Skin of body (tissue), 2 donors: Measurements from ENCODE around the gene NUTM2D. TPM values are rescaled to one million over a fixed set of nuclear protein-coding genes. Genes with fewer than 3 reads are reported as not detected.
"Not testable (repeated sequence)": the region's sequence is repeated elsewhere in the genome, so short reads cannot be mapped to it uniquely, and the experiment has no call there.

ENCODE experiments used
- DNase-seq: peaks from one replicate; lab custom pipeline; 2025; lab: John Stamatoyannopoulos, UW
- total RNA-seq: library from RNA; depleted of rRNA; stranded (reverse); fragments of >200 nt; gene quantifications from one replicate; pipeline ENCODE4 v1.2.3, GENCODE V29; 2014

Gene NUTM2D, protein sequence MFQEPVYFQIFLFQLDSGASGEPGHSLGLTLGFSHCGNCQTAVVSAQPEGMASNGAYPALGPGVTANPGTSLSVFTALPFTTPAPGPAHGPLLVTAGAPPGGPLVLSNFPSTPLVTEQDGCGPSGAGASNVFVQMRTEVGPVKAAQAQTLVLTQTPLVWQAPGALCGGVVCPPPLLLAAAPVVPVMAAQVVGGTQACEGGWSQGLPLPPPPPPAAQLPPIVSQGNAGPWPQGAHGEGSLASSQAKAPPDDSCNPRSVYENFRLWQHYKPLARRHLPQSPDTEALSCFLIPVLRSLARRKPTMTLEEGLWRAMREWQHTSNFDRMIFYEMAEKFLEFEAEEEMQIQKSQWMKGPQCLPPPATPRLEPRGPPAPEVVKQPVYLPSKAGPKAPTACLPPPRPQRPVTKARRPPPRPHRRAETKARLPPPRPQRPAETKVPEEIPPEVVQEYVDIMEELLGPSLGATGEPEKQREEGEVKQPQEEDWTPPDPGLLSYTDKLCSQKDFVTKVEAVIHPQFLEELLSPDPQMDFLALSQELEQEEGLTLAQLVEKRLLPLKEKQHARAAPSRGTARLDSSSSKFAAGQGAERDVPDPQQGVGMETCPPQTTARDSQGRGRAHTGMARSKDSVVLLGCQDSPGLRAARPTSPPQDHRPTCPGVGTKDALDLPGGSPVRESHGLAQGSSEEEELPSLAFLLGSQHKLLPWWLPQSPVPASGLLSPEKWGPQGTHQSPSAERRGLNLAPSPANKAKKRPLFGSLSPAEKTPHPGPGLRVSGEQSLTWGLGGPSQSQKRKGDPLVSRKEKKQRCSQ
- total RNA-seq, result 2.8 TPM

DNA sequence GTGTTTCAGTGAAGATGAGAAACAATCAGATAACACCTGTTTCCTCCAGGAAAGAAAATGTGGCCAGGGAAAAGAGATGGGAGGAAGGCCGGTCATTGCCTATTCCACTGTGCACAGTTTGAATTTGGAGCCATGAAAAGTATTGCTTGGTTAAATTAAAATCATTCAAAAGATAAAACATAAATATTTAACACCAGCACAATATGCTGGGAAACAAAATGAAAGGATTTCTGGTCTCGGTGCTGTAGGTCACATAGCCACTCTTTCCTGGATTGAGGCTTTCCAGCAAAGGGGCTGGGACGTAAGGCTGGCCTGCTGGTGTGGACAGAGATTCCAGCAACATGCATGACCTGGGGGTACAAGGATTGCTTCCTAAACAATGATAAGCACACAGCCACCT, at the start of gene NUTM2D:
NUTM2D (plus strand) TSS at position 301 of the 400 bp plus-strand sequence. CDS start 522 bp downstream, outside the sequence.
- not testable (repeated sequence) for DNase-seq

DNA sequence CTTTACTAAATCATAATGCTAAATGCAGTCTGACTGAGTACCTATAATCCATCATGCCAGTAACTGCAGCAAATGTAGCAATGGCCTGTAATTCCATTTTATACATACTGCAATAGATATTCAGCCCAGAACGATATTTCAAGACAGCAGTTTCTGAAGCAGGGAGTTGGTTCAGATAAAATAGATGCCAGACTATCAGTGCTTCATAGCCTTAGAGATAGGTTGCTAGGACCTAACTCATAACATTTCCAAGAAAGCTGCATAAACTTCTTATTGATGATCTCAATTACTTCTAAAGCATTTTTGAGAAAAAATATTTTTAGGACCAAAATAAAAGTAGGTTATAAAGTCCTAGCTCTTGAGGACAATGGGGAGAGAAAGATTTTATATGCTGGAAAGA, 48.8 kb upstream of the NUTM2D start:
- not testable (repeated sequence) for DNase-seq

DNA sequence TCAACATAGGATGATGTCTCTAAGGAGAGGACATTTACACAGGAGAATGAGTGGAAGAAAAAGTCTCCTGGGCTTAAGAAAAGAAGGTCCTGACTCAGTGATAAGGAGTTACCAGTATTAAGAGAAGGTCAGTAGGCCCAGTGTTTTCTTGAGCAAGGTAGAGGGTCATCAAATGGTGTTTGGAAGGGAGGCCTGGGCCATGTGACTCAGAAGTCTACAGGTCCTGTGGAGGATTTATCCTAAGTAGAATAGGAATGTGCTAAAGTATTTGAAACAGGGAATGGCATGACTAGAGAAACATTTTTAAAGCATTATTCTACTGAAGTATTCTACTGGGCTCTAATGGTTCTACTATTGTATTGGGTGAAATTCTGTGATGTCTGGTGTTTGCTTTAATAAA, 47.9 kb upstream of the NUTM2D start:
- not testable (repeated sequence) for DNase-seq

DNA sequence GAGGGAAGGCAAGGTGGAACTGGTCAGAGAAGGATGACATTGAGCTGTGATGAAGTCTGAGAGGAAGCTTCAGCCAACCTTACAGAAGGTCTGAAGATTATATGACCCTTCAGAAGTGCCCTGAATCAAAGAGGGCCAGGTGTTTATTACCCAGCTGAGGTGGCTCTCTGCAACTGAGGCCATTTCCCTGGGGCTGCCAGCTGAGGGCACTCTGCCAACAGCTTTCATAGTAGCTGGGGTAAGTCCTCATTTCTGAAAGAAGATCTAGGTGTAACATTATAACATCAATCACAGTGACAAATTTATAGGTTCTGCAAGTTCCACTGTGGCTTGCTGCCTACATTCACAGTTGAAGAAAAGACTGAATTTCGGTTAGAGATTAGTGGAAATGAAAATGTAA, 46.0 kb upstream of the NUTM2D start:
- DNase-seq, result not testable (repeated sequence)

DNA sequence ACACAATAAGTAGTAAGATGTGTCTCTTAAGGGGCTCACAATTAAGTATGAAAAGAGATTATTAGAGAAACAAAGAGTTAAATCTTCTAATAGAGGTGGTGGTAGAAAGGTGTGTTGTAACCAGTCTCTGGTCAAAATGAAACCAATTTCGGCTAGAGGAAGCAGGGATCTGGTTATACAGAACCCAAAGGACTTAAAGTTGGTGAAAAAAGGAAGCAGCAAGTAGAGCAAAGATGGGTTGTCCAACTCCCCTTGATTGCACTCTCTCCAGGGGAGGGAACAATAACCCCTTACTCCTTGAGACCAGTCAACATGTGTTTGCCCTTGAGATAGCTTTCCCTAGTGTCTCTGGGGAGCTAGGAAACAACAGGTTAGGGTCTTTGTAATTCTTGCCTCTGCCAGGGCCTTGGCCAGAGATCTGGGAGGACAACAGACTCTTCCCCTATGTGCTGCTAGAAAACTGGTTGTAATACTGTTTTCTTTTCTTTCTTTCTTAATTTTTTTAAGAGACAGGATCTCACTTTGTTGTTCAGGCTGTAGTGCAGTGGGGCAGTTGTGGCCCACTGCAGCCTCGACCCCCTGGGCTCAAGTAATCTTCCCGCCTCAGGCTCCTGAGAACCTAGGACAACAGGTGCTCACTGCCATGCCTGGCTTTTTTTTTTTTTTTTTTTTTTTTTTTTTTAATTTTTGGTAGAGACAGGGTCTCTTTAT, 43.7 kb upstream of the NUTM2D start:
- DNase-seq, result not testable (repeated sequence)

DNA sequence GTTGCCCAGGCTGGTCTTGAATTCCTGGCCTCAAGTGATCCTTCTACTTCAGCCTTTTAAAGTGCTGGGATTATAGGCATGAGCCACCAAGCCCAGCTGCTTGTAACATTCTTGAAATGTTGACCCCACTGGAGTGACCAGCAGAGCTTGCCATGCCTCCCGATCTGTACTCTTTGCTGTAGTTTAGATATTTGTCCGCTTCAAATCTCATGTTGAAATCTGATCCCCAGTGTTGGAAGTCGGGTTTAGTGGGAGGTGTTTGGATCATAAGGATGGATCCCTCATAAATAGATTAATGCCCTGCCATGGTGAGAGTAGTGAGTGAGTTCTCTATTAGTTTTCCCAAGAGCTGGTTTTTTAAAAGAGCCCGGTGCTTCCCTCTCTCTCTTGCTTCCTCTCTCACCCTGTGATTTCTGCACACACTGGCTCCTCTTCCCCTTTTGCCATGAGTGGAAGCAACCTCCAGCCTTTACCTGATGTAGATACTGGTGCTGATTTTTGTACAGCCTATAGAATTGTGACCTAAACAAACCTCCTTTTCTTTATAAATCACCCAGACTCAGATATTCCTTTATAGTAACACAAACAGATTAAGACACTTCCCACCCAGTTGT, 43.1 kb upstream of the NUTM2D start:
- DNase-seq, result not testable (repeated sequence)

DNA sequence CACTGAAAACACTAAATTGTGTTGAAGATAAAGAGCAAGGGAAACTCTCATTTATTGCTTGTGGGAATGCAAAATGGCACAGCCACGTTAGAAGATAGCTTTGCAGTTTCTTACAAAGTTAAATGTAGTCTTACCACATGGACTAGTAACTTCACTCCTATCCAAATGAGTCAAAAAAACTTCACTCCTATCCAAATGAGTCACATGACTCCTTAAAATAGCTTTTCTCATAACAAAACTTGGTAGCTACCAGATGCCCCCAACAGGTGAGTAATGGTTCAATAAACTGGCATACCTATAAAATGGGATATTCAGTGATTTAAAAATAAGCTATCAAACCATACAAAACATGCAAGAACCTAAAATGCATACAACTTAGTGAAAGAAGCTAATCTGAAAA, 36.0 kb upstream of the NUTM2D start:
- DNase-seq, result not testable (repeated sequence)

DNA sequence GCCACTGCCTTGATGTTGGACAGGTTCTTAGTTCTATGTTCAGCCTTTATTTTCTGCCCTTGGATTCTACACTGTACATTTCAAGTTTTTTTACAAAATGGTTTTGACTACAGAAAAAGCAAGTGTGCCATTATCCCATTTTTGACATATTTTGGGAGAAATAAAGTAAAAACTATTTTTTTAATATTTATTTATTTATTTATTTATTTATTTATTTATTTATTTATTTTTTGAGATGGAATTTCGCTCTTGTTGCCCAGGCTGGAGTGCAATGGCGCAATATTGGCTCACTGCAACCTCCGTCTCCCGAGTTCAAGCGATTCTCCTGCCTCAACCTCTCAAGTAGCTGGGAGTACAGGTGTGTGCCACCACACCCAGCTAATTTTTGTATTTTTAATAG, 33.0 kb upstream of the NUTM2D start:
- DNase-seq, result not testable (repeated sequence)

DNA sequence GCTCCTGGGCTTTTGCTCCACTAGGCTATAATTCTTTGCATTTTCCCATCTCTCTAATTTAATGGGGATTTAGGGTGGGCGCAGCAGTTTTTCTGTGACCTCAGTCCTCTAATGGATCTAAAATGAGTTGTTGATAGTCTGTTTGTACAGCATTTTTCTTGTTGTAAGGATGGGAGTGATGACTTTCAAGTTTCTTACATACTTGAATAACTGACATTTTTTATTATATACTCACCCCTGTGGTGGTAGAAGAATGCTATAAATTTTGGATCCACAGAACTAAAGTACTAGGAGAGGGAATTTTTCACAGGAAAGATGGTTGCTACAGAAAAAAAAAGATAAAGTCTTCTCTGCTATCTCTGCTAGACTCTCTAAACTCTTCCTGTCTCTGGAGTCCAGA, 29.6 kb upstream of the NUTM2D start:
- not testable (repeated sequence) for DNase-seq

DNA sequence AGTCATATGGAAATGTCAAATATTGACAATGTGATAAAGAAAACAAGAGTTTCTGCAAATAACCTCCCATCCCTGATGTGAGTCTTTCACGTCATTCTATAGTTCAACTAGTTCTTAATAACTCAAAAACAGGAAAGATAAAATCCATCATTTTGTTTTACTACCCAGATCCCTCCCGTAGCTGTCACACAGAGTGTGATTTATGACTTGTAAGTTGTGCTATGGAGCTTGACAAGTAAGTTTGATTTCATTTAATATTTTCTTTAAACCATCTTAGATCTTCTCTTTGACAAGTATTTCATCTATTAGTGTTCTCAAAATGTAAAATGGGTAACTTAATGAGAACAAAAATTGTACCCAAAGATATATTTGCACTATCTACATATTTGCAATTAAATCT, 28.4 kb upstream of the NUTM2D start:
- not testable (repeated sequence) for DNase-seq

DNA sequence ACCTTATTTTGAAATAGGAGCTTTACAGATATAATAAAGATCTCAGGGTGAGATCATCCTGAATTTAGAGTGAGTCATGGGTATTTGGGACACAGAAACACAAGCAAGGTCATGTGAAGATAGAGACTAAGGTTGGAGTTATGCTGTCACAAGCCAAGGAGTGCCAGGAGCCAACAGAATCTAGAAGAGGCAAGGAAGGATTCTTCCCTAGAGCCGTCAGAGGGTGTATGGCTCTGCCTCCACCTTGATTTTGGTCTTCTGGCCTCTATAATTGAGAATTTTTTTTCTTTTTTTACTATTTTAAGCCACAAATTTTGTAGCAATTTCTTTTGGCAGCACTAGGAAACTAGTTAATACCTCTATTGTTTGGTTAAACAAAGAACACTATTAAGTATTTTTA, 24.9 kb upstream of the NUTM2D start:
- not testable (repeated sequence) for DNase-seq

DNA sequence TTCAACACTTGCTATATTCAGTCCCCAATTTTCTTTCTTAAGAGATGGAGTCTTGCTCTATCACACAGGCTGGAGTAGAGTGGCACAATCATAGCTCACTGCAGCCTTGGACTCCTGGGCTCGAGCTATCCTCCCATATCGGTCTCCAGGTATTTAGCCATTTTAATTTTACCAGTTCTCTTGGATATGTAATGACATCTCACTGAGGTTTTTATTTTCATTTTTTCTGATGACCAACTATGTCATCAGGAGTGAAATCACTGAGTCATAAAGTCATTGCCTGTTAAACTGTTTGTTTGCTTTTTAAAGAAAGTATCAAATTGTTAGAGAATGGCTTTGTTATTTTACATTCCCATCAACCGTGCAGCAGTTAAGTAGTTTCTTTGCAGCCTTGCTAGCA, 17.1 kb upstream of the NUTM2D start:
- not testable (repeated sequence) for DNase-seq

DNA sequence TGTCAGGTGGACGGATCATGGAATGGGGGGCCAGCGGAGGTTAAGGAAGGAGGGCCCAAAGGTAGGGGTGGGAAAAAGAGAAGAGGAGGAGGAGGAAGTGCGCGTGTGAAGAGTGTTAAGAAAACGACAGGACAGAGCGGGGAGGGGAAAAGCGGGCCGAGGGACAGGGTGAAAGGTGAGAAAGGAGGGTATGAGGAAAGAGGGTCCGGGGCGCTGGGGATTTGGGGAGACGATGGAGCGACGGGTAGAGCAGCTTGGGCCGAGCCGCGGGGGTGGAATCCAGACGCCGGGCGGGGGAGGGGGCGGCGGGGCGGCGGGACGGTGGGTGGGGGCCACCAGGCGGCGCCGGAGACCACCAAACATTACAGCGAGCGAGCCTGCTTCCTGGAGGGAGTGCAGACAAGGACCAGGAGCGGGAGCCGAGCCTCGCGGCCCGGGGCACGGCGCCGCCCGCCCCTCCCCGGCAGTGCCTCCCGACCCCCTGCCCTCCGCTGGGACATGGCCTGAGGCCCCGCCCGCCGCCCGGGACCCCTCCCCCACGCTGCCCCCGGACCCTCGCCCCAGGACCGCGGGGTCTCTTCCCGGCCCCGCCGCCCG, 15.9 kb upstream of the NUTM2D start:
- not testable (repeated sequence) for DNase-seq

DNA sequence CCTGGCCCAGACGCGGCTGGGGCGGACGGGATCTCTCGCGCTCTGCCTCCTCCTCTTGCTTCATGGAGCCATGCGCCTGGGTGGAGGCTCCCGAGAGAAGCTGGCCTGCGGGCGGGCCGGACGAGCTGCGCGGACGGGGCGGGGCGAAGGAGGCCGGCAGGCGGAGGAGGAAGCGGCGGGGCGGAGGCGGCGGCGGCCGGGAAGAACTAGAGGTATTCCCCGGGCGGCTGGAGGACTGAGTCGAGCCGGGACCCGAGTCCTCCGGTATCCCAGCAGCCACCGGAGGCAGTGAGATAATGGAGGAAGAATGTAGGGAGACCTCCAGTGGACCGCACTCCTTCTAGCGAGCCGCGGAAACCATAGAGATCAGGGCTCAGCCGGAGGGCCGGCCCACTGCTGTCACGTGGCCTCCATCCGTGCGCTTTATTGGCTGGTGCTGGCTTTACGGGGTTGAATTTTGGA, 15.3 kb upstream of the NUTM2D start:
- peak; percentile 76 for DNase-seq

DNA sequence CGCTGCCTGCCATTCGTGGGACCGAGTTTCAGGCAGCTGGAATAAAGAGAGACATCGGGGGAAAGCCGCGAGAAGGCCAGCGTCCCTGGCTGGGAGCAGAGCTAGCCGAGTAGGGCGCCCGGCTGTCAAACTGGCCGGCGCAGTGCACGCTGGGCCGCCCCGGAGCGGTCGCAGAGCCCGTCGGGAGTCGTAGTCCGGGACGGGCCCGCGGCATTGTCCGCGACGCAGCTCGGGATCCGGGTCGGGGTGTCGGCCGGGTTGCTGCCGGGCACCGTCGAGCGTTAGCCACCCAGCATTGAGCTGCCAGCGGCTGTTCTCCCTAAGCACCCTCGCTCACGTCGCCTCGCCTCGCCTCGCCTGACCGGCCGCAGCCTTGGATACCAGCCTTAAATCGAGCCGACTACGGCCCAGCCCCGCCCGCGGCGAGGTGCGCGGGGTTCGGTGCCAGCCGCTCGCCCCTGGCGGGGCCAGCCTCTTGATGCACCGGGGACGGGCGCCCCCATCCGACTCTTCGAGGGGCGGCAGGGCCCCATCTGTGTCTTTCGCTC, 14.8 kb upstream of the NUTM2D start:
- peak; percentile 44 for DNase-seq

DNA sequence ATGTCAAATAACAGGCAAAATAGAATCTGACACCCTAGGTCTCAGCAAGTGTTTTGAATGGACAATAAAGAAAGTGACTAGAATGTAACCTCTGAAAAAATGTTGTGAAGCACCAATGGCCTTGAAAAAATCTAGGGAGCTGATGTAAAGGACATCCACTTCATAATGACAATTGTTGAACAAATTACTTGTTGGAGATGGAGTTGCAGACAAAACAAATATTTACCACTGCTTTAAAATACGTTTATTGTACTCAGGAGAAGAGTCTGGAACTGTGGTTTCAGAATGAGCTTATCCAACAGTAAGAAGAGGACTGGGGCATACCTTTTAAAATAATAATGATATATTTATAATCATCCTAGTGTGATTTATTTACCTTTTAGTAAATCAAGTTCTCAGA, 11.8 kb upstream of the NUTM2D start:
- not testable (repeated sequence) for DNase-seq

DNA sequence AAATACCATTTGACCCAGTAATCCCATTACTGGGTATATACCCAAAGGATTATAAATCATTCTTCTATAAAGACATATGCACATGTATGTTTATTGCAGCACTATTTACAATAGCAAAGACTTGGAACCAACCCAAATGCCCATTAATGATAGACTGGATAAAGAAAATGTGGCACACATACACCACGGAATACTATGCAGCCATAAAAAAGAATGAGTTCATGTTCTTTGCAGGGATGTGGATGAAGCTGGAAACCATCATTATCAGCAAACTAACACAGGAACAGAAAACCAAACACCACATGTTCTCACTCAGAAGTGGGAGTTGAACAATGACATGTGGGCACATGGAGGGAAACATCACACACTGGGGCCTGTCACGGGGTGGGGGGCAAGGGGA, 7.4 kb upstream of the NUTM2D start:
- DNase-seq, result not testable (repeated sequence)

DNA sequence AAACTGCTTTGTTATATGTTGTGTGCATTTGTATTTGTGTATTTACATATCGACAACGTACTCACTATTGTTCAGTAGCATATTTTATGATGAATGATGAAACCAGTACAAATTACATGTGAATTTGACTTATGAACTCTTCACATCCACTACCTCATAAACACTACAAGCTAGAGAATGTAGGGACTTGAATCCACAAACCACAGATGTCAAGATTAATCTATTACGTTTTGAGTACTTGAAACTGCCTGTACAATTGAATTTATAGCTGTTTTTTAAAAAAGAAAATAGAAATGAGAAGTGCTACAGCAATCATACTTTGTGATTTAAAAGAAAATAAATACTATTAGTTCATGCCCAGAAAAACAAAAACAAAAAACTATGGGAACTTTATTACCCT, 4.7 kb upstream of the NUTM2D start:
- not testable (repeated sequence) for DNase-seq

DNA sequence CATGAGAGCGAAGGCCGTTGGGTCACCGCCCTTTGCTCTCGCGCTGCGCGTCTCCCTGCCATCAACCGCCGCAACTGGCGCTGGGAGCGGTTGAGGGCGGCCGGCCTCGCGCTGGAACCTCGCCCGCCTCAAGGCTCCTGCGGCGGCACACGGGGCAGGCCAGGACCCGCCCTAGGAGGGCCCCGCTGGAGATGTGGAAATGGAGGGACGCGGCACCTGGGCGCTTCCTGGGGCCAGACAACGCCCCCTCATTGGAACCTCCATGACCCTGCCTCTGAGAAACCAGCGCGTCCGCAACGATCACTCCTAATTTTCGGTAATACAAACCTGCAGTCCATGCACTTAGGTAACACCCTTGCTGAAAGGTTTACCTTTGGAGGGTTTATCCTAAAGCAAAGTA, 2.4 kb upstream of the NUTM2D start:
- not testable (repeated sequence) for DNase-seq

DNA sequence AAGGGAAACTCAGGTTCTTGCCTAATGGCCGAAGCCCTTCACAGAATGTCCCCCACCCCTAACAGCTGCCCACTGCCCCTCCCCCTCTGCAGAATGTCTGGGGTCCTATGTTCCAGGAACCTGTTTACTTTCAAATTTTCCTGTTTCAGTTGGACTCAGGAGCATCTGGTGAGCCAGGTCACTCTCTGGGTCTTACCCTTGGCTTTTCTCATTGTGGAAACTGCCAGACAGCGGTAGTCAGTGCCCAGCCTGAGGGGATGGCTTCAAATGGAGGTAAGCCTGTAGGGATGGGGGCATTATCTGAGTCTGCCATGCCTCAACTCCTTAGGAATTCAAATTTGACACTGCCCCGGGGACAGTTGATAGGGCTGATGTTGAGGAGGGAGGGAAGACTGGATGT, 615 bp downstream of the NUTM2D start:
- DNase-seq, result not testable (repeated sequence)
